HG03460 (cell line): Measurements from ENCODE around the gene OR4K1.
"Not testable (repeated sequence)": the region's sequence is repeated elsewhere in the genome, so short reads cannot be mapped to it uniquely, and the experiment has no call there.

Experiments
- ATAC-seq: cut with Tn5 transposase; IDR thresholded peaks from one replicate; pipeline ENCODE4 v1.9.1; 2021; ENCODE audit not compliant: unreplicated experiment

Gene OR4K1, protein sequence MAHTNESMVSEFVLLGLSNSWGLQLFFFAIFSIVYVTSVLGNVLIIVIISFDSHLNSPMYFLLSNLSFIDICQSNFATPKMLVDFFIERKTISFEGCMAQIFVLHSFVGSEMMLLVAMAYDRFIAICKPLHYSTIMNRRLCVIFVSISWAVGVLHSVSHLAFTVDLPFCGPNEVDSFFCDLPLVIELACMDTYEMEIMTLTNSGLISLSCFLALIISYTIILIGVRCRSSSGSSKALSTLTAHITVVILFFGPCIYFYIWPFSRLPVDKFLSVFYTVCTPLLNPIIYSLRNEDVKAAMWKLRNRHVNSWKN

DNA sequence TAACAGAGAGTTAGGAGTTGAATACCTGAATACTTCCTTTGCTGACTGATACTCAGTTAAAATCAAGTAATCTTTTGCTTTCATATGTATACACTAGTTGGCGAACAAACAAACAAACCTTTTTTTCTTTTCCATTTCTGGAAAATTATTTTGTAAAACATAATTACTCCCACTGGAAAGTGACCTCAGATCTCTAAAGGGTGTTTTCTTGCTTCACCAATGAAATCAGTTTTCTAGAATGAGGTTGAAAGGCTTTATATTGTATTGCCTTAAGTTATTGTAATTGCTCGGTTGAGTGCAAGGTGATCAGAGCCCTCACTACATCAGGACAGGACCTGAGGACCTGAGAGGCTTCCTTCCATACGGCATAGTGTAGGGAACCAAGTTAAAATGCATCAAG, at the start of gene OR4K1:
Gene OR4K1, plus strand, starts transcription at position 301 of the 400 bp plus-strand sequence. CDS start 4,750 bp downstream, outside the sequence.
- ATAC-seq, result no peak

DNA sequence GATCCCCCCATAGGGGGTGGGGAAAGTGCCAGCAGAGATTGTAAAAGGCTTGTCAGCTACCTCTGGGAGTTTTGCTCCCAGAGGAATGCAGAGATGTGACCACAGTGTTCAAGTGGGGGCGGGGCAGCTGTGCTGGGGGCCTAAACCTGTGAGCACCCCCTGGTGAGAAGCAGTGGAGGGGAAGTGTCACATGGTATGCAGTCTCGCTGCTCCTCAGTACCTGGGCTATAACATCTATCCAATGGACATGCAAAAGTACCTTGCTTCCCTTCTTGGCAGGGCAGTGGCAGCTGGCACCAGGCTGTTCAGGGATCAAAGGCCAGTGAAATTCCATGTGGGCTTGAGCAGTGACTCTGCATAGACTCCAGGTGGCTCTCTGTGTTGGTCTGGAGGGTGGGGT, 35.4 kb upstream of the OR4K1 start:
- no peak for ATAC-seq

DNA sequence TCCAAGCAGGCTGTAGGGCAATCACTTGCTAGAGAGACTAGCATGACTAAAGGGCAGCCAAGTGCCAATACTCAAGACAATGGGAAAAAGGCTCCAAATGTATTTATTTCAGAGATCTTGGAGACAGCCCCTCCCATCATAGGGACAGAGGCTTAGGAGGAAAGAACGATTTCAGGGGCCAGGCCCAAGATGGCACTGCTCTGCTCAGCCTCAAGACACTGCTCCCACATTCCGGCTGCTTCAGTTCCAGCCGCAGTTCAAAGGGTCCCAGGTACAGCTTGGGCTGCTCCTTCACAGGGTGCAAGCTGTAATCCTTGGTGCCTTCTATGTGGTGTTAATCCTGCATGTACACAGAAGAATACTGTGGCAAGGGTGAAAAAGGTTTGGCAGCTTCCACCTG, 29.7 kb upstream of the OR4K1 start:
- ATAC-seq, result no peak

DNA sequence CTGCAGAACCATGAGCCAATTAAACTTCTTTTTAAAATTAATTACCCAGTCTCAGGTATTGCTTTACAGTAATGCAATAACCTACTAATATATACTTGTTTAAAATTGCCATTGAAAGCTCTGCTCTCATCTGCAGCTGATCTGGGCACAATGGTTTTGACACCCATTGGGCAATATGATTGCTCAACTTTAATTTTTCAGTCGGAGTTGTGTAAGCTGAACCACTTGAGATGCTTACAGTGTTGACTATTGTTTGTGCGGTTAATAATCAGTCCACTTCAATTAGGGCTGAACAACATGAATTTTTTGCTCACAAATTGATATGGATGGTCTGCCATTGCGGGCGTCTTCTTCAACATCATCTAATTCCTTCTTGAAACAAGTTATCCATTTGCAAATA, 28.3 kb upstream of the OR4K1 start:
- no peak for ATAC-seq

DNA sequence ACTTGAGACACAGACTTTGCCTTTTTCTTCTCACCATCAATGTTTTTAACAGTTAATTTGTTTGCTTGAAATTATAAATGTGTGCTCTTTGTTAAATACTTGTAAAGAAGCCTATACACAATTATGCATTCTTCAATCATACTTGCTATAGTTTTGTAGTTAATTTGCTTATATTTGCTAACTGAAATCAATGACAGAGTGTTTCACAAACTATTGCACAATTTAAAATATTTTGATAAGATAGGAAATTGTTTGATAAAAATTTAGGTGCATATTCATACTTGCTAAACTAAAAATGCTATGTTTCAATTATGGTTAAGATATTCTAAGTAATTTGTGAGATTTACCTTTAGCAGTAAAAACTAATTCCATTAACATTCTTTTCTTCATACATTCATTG, 24.1 kb upstream of the OR4K1 start:
- no peak for ATAC-seq

DNA sequence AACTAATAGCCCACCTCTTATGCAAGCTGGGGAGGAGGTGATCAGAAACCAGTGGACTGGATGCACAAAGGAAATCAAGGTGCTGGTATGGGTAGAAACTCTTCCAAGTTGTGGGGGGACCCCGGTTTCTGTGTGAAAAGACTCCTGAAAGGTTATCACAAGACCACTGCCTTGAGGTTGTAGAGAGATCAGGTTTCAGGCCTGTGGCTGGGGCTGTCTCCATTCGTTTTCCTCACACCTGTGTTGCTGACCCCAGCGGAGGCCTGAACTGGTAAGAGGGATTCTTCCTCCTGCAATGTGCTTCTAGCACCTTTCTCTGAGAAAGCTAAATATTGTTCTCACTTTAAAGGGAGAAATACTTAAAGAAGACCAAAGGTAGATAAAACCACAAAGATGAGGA, 19.6 kb upstream of the OR4K1 start:
- ATAC-seq, result no peak

DNA sequence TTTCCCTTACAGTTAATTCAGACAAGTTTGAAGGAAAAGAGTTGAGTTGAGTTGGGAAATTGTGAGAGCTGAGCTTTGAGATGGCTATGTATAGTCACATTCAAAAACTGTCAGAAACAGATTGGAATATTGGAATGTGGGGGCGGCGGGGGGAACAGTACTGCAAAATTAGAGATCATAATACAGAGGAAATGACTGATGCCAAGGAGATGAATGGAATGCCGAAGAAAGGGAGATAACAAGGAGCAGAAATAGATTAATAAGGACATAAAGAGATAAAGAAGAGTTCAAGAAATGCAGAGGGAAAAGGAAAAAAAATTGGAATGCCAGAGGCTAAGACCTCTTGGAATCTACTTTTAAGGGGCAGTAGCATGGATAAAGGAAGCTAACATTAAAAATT, 13.5 kb upstream of the OR4K1 start:
- no peak for ATAC-seq

DNA sequence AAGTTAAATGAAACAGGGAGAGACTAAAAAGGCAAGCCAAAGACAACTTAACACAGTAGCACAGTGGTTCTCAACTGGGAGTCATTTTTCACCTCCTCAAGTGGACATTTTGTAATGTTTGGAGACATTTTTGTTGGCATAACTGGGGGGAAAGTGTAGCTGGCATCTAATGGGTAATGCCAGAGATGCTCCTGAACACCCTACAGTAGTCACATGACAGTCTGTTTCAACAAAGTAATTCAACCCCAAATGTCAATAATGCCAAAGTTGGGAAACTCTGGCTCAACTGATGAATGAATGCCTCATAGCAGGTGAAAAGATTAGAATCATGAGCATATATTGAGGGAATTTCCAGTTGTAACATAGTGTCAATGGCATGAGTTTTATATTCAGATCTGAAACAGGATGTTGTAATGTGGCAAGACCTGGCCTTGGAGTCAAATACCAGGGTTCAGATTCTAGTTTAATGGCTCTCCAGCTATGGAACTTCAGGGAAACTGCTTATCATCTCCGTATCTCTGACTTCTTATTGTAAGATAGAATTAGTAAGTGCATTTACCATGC, 12.7 kb upstream of the OR4K1 start:
- no peak for ATAC-seq

DNA sequence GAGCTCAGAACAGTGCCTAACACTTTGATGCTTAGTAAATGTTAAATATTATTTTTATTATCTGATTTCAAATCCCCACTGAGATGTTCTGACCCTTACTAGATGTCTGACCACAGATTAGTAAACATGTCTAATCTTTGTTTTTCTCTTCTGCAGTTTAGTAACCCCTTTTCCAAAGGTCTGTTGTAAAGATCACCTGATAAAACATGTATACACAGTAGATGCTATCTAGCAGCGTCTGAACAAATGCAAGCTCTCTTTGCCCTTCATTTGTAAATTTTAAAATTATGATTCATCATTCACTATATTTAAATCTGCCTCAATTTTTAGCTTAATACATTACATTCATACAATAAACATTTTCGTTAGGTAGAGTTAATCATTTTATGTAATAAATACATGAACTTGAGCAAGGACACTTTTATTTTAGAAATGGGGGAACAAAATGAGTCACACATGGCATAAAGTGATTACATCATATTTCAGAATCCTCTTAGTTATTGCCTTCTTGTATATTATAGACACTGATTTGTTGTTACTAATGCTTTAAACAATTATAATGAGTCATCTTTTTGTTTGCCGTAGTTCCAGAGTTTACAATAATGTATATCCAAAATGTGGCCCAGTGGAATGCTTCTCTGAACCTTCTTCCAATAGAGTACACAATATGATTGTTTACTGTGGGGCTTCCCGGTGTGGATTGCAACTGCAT, 12.0 kb upstream of the OR4K1 start:
- ATAC-seq, result no peak

DNA sequence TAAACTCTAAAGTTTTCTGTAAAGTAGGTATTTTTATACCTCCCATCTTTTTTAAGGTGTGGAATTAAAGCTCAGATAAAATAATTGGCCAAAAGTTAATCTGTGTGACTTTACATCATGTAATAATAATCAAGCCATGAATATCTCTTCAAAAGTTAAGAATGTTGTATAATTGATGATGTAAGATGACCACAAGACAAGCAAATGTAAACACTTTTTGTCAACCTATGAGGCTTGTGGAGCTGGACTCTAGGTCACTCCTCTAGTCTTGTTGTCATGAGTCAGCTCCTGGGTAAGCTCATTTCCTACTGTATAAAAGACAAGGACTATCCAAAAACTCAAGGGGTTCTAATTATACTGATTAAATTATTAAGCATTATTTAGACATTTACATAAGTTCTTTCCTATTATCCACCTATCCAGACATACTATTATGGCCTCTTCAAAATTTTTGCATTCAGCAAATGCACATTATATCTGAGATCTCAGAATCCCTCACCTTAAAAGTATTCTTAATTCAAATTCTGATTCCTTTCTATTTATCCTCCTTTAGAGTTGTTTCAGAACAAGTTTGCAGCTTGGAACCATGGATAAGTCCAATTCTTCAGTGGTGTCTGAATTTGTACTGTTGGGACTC, 10.6 kb upstream of the OR4K1 start, which contains the start of gene OR4K5:
Gene OR4K5, plus strand, starts transcription at position 587 of the 637 bp plus-strand sequence. Its CDS starts 0 bp downstream, at position 587.
- ATAC-seq, result no peak

DNA sequence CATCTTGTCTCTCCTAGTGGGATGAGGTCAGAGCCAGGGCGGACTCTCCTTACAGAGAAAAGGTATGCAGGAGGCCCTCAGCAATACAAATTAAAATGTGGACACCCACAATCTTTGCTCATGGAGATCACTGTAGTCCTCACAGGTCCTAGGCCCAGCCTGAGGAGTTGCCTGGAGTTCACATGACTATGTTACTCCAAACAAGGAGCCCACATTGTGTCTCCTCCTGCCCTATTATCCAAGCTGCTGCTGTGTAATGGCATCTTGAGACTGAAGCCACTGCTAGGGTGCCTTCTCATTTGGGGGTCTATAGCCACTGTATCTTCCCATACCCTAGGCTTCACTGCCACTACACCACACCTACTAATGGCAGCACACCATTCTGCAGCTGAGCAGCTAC, 11.0 kb downstream of the OR4K1 start:
- no peak for ATAC-seq

DNA sequence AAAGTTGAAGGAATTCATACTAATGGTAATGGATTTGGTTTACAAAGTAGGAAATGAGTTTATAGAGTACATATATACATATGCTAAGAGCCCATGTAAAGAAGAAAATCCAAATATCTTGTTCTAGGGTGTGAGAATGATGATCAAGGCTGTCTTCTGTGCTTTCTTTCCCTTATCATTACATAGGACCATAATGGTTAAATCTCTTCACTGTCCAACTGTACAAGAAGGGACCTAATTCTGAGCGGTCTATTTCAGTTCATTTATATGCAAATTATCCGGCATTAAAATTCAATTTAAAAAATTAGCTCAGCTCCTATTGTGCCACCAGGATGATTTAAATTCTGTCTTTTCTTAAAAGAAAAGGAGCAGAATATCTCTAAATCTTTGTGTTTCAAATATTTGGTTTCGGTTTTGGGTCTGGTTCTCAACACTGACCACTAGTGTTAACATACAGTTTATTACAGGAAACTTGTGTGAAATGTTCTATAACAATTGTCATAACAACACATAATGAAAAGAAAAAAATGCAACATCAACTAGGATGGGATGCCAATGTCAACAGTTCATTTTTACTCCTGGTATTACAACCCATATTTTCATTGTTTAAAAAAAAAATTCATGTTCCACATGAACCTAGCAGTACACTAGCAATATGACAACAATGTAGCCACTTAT, 16.8 kb downstream of the OR4K1 start:
- ATAC-seq, result no peak

DNA sequence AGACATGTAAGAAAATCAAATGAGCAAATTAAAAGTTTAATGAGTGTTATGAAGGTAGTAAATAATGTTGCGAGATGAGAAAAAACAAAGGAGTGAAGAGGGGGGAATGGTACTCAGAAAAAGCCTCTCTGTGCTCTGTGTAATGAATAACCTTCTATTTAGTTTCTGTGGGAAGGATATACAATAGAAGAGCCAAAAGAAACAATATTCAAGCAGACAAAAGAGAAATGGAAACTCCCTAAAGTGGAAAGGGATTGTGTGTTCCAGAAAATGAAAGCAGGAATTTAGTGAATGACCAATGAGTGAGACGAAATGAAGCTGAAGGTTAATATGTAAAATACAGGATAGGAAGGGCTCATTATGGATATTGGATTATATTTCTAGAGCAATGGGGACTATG, 18.5 kb downstream of the OR4K1 start:
- ATAC-seq, result no peak

DNA sequence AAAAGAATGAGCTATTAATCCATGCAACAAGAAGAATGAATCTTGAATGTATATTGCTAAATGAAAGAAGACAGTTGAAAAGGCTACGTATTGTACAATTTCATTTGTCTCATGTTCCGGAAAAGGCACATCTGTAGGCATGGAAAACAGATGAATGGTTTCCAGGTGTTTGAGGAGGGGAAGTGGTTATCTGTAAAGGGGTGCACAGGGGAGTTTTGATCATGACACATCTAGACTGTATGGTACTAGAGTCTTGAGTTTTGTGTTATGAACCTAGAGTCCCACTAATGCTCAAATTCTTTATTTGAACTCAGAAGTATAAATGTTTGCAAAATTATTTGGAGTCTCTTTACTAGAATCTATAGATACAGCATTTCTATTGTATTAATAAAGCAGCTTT, 39.0 kb downstream of the OR4K1 start:
- ATAC-seq, result not testable (repeated sequence)

DNA sequence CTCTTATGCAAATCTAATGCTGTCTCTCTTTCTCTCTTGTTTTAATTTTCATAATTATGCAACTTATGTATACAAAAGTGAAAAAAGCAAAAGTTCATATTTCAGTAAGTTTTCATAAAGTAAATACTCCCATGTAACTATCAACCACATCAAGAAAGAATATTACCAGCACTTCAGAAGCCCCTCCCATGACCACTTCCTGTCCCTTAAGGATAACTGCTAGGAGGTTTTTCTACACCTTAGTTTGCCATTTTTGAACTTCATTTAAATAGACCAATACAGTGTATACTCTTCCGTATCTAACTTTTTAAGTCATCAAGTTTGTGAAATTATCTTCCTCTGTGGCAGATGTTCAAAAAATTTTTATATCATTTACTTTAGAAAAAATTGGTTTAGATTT, 44.1 kb downstream of the OR4K1 start:
- ATAC-seq, result no peak

DNA sequence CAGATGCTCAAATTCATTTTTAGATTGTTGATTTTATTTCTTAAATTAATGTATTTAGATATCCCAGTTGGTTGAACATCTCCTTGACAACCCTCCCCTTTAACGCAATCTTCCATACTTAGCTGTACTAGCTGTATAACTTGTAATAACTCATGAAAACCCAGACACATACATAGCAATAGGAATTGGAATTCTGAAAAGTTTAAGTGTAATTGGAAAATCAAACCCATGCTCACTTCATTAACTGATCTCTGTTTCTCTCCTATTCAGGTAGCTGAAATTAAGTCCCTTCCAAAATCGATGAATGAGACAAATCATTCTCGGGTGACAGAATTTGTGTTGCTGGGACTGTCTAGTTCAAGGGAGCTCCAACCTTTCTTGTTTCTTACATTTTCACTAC, 44.6 kb downstream of the OR4K1 start, which contains the start of gene OR4K15:
Gene OR4K15, plus strand, starts transcription at position 301 of the 400 bp plus-strand sequence. Its CDS starts 0 bp downstream, at position 301.
- no peak for ATAC-seq
